HG03095 (cell line): Measurements from ENCODE around the gene CMSS1.

ENCODE experiments used
- ATAC-seq: cut with Tn5 transposase; IDR thresholded peaks from one replicate; pipeline ENCODE4 v1.9.1; 2021; ENCODE audit warnings: moderate library complexity; ENCODE audit not compliant: unreplicated experiment

CMSS1 gene

DNA sequence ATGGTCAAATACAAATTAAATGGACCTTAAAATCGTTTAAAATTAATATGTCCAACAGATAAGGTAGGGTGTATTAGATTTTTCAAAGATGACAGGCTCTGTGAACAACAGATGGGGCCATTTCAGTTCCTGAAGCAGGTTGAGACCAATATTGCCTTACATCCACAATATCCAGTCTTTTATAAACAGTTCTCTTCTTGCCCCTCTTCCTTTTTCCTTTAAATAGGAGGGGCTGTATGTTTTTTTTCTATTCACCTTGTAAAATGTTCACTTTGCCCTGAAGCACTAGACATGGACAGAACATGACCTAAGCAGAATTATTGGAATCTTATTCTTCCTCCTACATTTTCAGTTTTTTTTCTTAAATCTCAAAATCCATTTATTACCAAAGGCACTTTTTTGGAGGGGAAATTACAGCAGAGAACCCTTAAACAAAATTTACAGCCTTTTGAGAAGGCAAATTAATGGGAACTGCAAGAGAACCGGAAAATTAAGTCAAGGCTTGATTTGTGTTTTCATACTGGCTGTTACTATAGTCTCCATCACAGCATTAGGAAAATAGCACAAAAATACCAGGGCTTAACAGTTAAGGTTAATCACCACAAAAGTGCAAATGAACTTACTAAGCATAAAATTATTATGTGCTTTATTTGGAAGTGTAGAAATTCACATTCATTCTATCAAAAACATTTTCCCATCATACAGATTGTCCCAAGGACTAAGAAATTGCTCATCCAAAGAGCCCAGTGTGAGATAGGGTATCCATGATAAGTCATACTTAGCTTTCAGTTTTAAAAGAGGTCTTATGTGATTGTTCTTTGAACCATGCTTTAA, 55.8 kb downstream of the CMSS1 start:
- no peak for ATAC-seq

DNA sequence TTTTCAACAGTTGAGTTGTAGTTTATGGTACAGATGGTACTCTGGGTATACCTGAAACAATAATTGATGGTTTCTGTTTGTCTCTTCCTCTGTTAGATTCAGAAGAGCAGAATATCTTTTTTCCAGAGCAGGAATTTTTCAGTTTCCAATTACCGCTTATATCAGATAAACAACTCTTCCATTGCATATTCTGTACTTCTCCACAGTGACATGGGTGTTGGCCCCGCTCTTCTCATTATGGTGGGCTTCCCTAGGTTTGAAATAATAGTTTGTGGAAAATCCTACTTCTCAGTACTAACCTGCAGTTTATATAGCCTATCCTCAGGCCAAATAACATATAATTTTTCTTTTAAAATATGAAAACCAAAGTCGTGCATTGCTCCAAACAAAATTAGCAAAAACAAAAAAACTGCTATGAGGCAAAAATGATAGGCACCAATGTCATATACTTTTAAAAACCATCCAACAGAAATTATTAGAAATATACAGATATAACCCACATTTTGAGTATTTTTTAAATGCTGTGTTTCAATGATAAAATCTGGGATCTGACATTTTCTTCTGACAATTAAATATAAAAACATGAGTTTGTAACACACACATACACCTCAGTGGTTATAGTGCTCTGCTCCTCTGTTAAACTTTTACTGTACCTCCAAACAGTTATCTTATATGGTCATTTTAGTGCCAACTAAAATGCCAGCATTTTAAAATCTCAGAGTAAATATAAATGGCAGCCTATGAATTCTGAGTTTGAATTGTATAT, 56.8 kb downstream of the CMSS1 start:
- no peak for ATAC-seq

DNA sequence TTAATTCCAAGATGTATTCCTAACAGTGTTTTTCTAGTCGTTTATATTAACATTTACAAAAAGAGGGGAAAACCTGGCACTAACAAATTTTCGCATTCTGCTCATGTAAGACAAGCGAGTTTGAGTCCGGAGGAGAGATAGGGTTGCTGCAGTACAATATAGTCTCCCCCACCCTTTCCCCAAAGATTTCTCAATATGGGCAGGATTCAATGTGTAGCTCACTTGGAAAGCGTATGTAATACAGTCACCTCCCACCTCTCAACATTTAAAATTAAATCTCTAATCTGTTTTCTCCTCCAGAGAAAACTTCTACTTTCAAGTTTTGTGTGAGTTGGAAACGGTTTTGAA, 57.9 kb downstream of the CMSS1 start:
- ATAC-seq: no peak

DNA sequence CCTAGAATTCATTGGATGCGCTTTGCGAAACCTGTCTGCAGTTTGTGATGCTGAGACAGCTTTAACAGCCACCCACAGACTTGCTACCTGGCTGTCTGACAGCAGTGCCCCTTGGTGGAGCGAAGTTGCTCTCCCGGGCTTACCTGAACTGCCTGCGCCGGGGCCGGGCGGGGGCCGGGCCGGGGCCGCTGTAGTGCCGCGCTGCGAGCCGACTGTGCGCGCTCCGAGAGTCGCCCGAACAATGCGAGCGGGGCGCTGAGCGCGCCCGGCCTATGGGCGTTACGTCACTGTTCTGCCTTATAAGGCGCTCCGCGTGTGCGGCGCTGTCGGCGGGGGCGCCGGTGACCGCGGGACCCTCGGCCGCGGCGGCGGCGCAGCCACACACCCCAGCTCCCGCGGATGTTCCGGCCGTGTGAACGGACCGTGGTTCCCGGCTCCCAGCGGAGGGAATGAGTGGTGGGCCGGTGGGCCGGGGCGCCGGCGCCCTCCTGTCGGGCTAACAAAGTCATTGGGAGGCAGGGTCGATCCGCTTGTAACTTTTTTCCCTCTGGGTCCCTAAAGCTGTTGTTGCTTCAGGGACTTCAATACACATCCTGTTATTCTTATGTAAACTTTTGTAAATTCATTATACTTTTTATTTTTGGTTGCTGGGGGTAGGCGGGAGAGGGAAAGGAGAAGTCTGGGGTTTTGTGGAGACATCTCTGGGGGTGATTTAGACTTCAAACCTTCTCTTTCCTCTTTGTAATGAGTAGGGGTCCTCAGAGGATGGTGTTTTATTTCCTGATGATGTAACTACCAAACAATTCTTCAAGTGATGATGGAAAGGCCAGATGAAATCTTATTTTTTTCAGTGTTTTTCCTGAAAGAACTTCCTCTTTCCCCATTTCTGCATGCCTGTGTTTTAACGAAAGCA, 58.5 kb downstream of the CMSS1 start:
- ATAC-seq: peak; percentile 83

DNA sequence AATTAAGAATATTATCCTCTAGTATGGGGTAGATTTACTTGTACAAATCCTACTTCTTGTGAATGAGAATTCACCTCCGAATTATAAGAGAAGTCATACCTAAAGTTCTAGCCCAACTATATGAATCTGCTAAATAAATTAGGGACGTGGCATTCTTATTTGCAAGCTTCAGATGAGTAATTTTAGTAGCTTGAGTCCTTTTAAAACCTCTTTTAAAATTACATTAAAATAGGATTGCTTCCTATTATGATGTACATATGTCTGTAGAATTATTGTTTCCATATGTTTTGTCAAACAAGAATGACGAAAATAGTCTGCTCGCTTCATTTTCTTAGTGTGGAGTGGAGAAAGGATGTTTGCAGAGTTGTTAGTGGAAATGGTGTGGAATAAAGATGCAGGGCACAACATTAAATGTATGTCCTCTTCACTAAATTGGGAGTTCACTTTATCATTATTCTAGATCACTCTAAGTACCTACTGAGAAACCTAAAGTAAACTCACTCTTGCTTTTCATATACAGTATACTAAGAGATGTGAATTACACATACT, 59.4 kb downstream of the CMSS1 start:
- no peak for ATAC-seq

DNA sequence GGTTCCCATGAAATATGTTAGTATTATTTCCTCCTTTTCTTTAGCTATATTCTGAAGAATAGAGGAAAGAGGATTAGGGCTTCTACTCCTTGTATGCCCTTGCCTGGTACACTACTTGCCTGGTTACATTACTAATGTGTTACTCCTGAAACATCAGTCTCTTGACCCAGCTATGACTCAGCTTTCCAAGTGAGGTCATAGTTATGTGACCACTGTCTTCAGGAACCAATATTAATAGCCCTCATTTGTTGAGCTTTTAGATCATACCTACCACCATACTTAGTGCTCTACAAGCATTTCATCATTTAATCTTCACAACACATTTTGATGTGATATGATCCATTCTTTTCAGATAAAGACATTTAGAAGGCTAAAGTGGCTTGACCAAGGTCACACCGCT, 60.3 kb downstream of the CMSS1 start:
- no peak for ATAC-seq

DNA sequence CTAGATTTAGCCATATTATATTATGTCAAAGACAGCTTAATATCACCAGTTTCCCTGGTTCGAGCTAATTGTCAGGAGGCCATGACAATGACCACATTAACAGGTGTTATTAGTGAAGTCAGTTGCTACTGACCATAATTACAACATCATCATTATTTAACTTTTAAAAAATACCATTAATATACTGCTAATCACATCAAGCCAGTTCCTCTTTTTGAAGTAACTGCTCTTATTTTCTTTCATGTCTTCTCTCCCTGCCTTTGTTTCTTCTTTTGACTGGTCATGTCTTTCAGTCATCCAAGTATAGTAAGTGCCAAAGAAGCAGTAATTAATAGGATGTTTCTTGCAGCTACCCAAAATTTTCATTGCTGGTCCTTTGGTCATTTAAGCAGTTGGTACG, 61.6 kb downstream of the CMSS1 start:
- no peak for ATAC-seq

DNA sequence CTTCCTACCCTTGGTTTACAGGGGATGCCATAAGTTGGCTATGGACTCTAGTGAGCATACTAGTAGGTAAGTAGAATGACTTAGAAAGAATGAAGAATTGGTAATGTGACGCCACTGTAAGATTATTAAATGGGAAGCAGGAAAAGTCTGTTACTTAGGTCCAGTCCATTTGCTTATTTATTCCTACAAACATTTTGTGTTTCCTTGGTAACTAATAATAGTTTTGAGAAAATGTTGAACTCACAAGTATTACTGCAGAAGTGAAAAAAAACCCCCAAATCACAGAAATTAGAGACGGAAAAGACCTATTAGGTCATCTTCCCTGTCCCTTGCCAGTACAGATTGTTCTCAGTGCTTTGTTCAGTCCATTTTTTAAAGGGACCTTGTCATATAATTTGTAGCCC, 63.5 kb downstream of the CMSS1 start:
- no peak for ATAC-seq

DNA sequence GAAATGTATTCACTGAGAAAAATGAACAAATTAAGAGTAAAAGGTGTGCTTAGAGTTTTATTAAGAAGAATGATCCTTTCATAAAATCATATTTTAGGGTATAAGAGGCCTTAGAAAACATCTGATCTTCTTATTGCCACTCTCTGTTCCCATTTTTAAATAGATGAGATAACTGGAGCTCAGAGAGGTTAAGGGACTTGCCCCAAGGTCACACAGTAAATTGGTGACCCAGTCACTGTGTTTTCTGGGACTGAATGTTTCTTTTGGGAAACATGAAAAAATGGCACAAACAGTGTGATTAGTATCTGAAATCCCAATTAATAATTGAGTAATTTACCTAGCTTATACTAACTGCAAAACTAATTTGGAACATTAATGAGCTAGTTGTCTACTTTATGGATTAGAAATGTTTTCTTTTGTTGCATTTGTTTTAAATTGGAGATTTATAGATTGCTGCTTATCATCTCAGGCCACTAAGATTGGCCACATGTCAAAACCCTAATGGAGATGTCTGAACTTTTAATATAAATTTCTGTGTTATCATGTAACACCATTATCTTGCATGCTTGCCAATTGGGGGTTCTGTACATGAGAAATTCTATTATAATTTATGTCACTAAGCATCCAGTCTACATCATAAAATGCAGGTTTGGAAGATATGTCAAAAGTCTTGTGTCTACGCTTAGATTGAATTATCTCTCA, 64.9 kb downstream of the CMSS1 start:
- ATAC-seq: no peak

DNA sequence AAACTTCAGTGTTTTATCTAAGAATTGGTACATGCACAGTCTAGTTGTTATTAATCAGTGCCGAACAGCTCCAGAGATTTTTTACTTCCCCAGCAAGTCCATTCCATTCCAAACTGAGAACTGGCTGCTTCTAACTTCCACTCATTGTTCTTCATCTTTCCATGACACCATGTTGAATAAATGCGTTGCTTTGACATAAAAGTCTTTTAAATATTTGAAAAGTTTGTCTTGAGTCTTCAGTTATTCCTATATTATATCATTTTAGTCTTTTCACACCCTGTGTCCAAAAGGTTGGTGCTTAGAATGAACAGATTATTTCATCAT, 65.4 kb downstream of the CMSS1 start:
- no peak for ATAC-seq

DNA sequence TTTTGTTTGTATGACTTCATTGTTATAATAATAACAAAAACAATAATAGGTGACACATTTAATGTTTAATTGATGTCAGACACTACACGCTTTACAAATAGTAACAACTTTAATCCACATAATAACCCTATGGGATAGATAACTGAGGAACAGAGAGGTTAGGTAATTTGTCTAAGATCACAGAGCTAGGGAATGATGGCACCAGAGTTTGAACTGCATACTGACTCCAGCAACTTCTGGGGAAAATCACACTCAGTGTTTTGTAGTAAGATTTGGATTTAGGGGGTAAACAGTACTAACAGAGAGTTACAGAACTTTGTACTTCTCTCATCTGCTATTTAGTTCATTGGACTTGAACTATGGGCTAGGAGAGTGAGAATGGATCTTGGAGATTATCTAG, 66.0 kb downstream of the CMSS1 start:
- no peak for ATAC-seq

DNA sequence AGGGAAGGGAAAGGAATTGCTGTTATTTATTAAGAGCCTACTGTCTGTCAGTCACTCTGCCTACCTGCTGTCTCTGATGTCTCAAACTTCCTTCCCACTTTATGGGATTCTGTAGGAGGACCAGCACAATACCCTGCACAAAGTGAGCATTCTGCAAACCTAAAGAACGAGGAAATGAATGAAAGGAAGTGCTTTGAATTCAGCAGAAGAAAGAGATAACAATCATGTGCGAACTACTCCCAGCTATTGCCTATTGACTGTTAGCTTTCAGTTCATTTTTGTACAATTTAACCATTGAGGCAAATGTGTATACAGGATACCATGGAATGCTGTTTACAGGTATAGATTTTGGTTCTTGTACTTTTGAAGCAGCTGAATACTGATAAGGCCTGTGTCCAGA, 66.8 kb downstream of the CMSS1 start:
- no peak for ATAC-seq

DNA sequence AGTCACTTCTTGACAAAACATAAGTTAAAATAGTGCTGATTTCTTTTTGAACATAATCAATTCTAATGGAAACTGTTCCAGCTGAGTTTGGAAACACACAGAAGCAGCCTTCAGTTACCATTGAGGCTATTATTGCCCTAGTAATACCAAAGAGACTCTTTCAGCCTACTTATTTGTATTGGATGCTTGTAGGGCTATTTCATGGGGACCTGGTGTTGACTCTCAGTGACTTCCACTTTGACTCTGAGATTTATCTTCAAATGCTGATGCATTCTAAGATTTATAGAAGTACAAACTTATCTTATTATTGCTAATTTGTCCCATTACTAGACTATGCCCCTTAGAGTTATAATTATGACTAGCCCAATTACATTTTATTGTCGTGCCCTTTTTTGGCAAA, 67.4 kb downstream of the CMSS1 start:
- ATAC-seq: no peak

DNA sequence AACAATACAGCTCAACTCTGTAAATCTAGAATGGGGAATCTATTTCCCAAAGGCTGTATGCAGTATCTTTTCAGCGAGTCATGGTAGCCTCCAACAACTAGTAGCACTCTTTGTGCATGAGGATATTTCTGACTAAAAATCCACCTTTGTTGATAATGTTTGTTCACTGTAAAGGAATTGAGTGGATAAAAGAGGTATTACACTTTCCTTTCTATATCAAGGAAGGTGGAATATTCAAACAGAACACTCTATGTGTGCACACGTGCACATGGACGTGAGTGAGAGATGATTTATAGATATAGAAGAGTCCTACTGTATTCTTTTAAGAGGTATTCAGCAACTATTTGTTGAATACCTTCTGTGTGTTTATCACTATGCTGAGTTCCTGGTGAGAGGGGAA, 68.2 kb downstream of the CMSS1 start:
- ATAC-seq: no peak

DNA sequence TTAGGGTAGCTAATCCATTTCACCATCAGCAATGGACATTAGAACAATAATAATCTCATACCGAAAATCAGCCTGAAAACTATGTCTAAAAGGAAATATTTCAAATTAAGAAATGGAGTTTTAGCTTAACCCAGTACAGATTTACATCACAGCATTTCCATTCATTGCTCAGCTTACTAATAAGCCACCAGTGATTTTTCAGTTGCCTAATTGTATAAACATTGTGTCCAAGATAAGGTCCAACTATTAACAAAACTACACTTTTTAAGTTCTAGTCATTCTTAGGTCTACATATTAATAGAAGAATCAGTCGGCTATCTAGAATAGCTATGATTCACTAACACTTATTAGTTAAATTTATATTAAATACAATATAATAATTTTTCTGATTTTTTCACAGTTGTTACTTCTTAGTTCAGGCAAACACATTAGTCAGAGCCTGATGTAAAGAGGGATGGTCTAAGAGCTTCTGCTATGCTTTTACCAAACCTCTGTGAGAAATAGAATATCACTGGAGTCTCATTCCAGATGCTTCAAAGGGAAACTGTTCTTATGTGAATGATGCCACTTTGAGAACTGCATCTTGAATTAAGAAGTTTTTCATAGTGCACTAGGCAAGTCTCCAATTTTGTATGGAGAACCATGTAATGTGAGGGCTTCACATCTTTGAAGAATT, 74.1 kb downstream of the CMSS1 start:
- no peak for ATAC-seq

DNA sequence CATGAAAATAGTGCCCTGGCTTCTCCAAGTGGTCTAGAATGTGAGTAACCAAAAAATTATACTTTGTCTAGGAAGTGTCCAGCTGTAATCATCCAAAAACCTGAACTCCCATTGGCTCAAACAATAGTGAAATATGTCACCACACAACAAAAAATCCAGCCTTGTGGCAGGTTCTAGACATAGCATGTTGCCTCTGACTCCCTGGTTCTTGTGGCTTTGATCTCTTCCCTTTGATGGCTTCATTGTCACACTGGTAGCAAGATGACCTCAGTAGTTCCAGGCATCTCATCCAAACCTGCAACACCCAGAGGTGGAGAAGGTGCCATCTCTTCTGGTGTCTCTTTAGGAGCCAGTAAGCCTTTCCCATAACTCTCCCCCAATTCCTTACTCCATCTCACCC, 74.7 kb downstream of the CMSS1 start:
- no peak for ATAC-seq

DNA sequence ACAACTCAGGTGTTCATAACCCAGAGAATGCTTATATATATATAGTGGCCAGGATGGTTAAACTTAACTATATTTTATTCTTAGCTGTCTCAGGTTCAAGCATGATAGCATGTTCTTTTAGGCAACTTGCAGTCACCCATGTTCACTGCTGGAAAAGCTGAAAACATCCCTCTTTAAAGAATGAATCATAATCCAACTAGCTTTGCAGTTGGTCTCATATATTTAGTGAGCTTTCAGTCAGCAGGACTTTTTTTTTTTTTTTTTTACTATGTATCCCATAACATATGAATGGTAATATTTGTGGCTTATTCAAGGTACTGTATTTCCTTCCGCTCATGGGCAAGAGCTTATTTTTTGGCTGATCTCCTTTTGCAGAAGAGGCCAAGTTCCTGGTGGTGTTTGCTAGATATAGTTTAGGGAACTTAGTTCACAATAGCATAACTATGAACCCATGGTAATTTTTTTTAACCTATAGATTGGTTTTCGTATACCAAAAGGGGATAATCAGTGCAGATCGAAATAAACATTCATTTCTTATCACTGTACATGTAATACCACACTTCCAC, 77.6 kb downstream of the CMSS1 start:
- ATAC-seq: no peak

DNA sequence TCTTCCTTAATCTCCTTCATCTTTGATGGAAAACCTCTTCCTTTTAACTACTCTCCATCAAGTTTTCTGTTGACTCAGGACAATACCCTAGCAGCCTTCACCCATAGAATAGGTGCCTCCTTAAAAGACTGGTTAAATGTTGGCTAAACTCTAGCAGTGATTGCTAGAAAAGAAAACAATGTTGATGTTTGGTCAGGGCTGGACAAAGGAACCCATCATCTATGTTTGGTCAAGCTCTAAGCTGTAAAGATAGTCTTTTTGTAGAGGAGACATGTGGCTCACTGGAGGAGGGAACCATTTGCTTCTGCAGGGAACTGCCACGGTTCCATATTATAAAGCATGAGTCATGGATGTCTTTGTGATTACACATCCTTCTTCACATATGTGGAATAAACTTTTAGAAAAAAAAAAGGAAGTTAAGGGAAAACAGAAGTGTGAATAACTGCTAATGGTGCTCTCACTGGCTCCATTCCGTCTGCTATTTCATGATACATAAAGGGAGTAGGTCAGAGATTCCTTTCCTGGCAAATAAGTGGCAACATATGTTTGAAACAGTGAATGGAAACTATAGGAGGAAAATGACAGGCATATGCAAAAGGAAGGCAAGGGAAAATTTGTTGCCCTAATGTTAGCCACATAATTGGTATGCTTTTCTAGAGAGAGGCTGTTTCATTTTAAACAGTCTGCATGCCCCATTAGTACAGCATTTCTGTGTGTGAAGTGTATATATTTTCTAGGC, 78.2 kb downstream of the CMSS1 start:
- no peak for ATAC-seq

DNA sequence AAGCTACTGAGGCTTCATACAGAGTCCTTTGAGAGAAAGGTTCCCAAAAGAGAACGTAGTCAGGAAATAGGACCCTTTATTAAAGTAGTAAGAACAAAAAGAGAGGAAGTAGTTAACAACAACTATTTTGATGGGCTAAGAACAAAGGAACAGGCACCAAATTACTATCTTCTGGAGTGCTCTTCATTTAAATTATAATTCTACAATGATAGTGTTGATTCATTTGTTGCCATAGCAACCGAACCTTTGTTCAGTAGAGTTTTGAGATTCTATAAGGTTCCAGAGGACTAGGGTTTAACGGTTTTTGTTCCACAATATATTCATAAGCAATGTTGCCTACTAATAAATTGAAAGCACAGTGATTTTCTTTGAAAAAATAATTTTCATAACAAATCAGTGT, 78.8 kb downstream of the CMSS1 start:
- ATAC-seq: no peak
